ENCODE measurements around the gene PPFIA4. TPM values are rescaled to one million over a fixed set of nuclear protein-coding genes. Genes with fewer than 3 reads are reported as not detected.

The PPFIA4 gene
- total RNA-seq, 1 experiment from 2014 or later: 21.1 TPM

GRCh38 chr1:203039609-203040512 is 13.6 kb downstream of the PPFIA4 start:
- Mint-ChIP-seq H3K4me3 (no peak overlapping the region), H3K9me3 (no peaks in the 10 kb centered on the region), H3K27me3 (ENCODE audit: low read depth) (no peaks in the 10 kb centered on the region; the same call in 1 of the 2 replicates), H3K27ac (no peak overlapping the region), H3K4me1 (peaks cover 26% of the 10 kb centered on the region), H3K36me3 (peaks cover 9% of the 10 kb centered on the region)
- DNase-seq (ENCODE audit: low spot score): peak; percentile 85
- peak; percentile 75 for ATAC-seq
- ChIA-PET CTCF (interaction anchor here (0.5 to 8.9 kb wide), 97 partner anchors 12 to 1692 kb away, joined by 3 to 412 read pairs (median 5); partner anchors contain the start of genes ADORA1, BTG2, CHI3L1 and MYBPH), POLR2A (interaction anchor here (0.6 to 1.4 kb wide), 6 partner anchors 9 to 228 kb away, joined by 3 to 5 read pairs (median 3); no protein-coding TSS in a partner anchor)
- no peak for TF ChIP-seq ESRRA (CRISPR knock-in tag; IDR thresholded peaks at IDR 0.05; ENCODE audit: borderline replicate concordance)
- TF ChIP-seq CTCF (IDR thresholded peaks at IDR 0.05): peak; percentile 64
- TF ChIP-seq ZNF138 (CRISPR knock-in tag; conservative IDR thresholded peaks at IDR 0.05): no peak

- ChIA-PET POLR2A (interaction anchor here (0.6 to 1.4 kb wide), 5 partner anchors 8 to 227 kb away, joined by 3 to 5 read pairs (median 3); no protein-coding TSS in a partner anchor), CTCF (interaction anchor here (0.5 to 8.9 kb wide), 89 partner anchors 12 to 1693 kb away, joined by 3 to 412 read pairs (median 6); partner anchors contain the start of genes ADORA1, BTG2, CHI3L1 and MYBPH)
- Mint-ChIP-seq H3K4me1 (peaks cover 19% of the 10 kb centered on the region), H3K9me3 (no peaks in the 10 kb centered on the region), H3K27ac (no peak overlapping the region), H3K27me3 (ENCODE audit: low read depth) (no peaks in the 10 kb centered on the region; the same call in 1 of the 2 replicates), H3K4me3 (no peak overlapping the region), H3K36me3 (peaks cover 16% of the 10 kb centered on the region)
- ATAC-seq (no peak), DNase-seq (ENCODE audit: low spot score) (no peak)
- TF ChIP-seq IRF1 (CRISPR knock-in tag; IDR thresholded peaks at IDR 0.05) (no peak), ZNF423 (CRISPR knock-in tag; IDR thresholded peaks at IDR 0.05) (no peak), ZMAT4 (CRISPR knock-in tag; IDR thresholded peaks at IDR 0.05) (no peak), SMAD4 (CRISPR knock-in tag; IDR thresholded peaks at IDR 0.05) (no peak), NR3C1 (CRISPR knock-in tag; conservative IDR thresholded peaks at IDR 0.05; ENCODE audit: low read depth) (no peak)
Observed at GRCh38 chr1:203040513-203041275, 14.4 kb downstream of the PPFIA4 start.

- H3K27ac Mint-ChIP-seq: no peak overlapping the region
- ATAC-seq (no peak), DNase-seq (ENCODE audit: low spot score) (no peak)
- H3K9me3 Mint-ChIP-seq: no peaks in the 10 kb centered on the region
- ChIA-PET POLR2A (no interaction called here), CTCF (interaction anchor here (0.6 to 8.9 kb wide), 12 partner anchors 12 to 226 kb away, joined by 4 to 412 read pairs (median 78); partner anchors contain the start of gene MYOG)
- no peaks in the 10 kb centered on the region; the same call in 1 of the 2 replicates for H3K27me3 Mint-ChIP-seq (ENCODE audit: low read depth)
- no peak for TF ChIP-seq ZNF532 (CRISPR knock-in tag; IDR thresholded peaks at IDR 0.05; ENCODE audit: borderline replicate concordance)
- TF ChIP-seq IRF2 (CRISPR knock-in tag; IDR thresholded peaks at IDR 0.05; ENCODE audit: borderline replicate concordance, low read depth): no peak
- TF ChIP-seq MLX (CRISPR knock-in tag; IDR thresholded peaks at IDR 0.05): no peak
- no peak for TF ChIP-seq ZNF138 (CRISPR knock-in tag; conservative IDR thresholded peaks at IDR 0.05)
- H3K36me3 Mint-ChIP-seq: peaks cover 19% of the 10 kb centered on the region
- peaks cover 14% of the 10 kb centered on the region for H3K4me1 Mint-ChIP-seq
- no peak overlapping the region for H3K4me3 Mint-ChIP-seq
Observed at GRCh38 chr1:203041351-203041932, 15.2 kb downstream of the PPFIA4 start.
